ENCODE results near the gene IMP3. TPM values are rescaled to one million over a fixed set of nuclear protein-coding genes. Genes with fewer than 3 reads are reported as not detected.
"Not testable (repeated sequence)": the region's sequence is repeated elsewhere in the genome, so short reads cannot be mapped to it uniquely, and the experiment has no call there.

The IMP3 gene
- total RNA-seq, 1 donor from 2014 or later = 100 TPM

DNA sequence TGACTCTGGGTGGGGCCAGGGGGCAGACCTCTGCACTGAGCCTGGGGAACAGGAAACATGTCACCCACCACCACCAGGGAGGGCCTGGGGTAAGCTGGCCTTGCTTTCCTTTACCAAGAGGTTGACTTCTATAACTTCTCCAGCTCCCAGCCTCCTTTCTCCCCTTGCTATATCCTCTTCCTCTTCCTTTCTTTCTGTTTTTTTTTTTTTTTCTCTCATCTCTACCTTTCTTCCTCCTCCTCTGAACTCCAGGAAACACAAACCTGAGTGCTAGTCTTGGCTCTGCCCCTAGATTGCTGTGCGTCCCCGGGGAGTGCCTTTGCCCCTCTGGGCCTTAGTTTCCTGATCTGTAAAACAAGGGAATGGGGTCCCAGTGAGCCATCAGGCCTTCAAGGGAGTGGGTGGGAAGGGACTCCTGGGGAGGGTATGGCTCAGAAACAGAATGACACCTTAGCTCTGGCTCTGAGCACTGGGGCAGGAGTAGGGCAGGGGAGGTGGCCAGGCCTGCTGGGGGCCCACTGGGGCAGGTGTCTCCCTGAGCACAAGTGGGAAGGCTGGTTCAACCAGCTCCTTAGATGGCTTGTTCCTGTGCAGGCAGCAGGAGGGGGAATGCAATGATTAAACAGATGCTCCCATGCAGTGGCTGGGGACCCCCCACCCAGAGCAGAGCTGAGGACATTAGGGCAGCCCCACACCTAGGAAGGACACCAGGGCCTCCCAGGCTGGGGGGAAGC, 12.0 kb upstream of the IMP3 start:
- DNase-seq (ENCODE audit: extremely low read depth, low read depth, low spot score) = no peak

DNA sequence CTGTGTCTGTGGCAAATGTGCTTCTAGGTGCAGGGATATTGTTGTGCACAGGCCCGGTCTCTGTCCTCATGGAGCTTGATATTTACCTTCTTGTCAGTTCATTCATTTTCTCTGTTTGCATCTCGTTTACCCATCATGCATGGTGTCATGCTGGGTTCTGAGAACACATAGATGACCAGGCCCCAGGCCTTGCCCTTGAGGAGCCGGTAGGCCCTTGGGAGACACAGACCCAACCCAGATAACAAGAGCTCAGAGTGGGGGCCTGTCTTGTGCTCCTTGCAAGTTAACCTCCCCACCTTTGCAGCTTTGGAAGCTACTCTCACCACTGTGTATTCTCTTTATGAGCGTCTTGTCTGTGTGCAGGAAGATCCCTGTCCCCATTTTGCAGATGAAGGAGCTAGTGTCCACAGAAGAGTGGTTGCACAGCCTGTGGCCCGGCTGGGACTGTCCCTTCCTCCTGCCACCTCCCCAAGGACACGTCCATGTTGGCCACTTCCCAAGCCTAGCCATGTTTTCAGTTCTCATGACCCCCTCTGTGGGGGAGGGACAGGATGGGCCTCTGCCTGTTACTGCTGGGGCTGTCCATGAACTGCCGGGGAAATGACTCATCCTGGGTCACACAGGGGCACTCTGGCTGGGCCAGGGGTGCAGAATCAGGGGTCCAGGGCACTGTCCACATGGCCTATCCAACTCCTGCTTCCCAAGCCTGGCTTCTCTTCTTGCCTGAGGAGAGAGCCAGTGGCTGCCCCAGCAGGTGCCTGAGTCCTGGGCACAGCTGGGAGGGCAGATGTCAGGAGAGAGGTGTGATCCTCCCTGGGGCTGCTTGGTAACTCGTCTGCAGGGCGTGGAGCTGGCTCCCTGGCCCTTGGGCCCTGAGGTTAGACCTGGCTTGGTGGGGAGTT, 11.1 kb upstream of the IMP3 start:
- DNase-seq (ENCODE audit: extremely low read depth, low read depth, low spot score) = no peak

DNA sequence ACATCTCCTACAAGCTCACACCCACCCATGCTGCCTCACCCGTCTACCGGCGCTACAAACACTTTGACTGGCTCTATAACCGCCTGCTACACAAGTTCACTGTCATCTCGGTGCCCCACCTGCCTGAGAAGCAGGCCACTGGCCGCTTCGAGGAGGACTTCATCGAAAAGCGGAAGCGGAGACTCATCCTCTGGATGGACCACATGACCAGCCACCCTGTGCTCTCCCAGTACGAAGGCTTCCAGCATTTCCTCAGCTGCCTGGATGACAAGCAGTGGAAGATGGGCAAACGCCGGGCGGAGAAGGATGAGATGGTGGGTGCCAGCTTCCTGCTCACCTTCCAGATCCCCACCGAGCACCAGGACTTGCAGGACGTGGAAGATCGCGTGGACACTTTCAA, 9.8 kb upstream of the IMP3 start:
- DNase-seq (ENCODE audit: extremely low read depth, low read depth, low spot score) = no peak

DNA sequence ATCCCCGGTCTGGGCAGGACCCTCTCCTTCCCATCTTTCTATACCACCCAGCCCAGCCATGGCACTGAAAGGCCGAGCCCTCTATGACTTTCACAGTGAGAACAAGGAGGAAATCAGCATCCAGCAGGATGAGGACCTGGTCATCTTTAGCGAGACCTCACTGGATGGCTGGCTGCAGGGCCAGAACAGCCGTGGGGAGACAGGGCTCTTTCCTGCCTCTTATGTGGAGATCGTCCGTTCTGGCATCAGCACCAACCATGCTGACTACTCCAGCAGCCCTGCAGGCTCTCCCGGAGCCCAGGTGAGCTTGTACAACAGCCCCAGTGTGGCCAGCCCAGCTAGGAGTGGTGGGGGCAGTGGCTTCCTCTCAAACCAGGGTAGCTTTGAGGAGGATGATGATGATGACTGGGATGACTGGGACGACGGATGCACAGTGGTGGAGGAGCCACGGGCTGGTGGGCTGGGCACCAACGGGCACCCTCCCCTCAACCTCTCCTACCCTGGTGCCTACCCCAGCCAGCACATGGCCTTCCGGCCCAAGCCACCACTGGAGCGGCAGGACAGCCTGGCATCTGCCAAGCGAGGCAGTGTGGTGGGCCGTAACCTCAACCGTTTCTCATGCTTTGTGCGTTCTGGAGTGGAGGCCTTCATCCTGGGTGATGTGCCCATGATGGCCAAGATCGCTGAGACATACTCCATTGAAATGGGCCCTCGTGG, 9.2 kb upstream of the IMP3 start:
- no peak for DNase-seq (ENCODE audit: extremely low read depth, low read depth, low spot score)

DNA sequence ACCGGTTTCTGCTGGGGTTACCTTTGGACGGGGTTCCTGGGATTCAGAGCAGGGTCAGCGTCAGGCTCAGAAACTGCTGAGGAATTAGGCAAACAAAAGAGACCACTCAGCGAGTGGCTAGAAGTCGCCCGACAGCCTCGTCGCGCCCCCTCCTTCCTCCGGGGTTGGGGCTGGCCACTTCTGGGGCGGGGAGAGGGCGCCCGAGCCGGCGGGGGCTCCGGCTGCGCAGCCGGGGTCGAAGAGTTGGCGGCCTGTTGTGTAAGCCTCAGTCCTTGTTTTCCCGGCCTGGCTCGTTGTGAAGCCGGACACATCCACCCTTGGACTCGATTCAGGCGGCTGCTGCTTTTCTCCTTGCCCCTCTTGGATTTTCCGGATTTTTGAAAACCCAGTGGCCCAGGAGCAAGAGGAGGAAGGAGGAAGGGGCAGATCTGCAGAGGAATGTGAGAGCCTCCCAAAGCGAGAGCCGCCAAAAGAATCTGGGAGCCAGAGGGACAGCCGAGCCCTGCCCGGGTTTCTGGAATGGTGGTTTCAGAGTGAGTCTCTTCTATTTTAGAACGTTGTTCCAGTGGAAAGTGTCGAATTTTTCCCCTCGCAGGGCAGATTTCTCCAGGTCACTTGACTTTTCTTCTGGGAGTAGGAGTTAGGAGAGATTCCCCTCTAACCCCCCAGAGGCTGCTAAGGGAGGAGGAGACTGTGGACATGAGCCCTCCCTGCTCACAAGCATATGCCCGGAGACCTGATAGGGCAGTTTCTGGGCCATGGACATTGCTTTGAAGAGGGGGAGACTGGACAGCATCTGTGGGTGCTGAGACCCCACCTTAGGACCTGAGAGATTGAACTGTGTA, 8.4 kb upstream of the IMP3 start:
- DNase-seq (ENCODE audit: extremely low read depth, low read depth, low spot score) = no peak

DNA sequence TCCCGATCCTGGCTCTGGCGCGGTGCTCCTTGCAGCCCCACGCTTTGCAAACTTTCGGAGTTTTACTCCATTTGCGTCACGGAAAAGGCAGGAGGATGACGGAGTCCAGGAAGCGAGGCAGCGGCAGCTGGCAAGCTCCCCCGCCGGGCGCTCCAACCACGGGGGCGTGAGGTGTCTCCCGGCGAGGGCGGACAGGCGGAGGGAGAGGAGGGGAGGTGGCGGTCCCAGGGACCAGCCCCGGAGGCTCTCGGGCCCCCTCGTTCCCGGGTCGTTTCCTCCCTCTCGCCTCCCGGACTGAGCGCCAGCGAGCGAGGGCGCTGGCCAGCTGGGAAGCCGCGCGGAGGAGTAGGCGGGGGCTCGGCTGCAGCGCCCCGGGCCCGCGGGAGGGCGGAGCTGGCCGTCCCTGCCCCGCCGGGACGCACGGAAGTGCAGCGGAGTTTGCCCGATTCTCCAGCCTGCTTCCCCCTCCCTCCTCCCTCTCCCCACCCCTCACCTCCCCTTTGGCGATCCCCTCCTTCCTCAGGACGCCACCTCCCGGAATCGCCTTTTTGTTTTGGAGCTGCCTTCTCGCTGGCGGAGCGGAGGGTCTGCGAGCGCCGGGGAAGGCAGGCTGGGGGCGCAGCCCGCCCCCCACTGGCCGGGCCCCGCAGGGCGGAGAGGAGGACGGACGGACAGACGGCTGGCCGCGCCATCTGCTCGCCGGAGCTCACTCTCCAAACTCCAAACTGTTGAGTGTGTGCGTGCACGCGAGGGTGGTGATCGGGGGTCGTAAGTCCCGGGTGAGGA, 7.5 kb upstream of the IMP3 start, which contains the start of gene SNX33:
Gene SNX33 (plus strand): TSS at position 543 of the 786 bp plus-strand sequence. CDS start 1,191 bp downstream, outside the sequence.
- no peak for DNase-seq (ENCODE audit: extremely low read depth, low read depth, low spot score)

DNA sequence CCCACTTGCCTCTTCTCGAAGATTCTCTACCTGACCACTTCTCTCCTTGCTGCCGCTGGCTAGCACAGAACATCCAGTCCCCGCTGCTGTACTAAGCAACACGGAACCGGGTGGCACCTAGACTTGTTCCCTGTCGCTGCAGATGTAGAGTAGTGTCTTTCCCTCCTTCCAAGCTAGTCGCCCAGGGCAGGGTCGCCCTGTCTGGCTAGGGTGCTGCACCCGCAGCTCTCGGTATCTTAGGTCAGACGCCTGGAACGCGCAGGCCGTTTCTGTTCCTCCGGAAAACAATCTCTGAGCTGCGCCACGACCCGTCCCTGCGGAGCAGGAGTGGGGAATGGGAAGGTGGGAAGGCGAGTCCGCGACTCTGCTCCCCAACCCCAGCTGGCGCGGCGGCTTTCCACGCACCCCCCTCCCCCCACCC, 6.9 kb upstream of the IMP3 start:
- DNase-seq (ENCODE audit: extremely low read depth, low read depth, low spot score) = no peak

DNA sequence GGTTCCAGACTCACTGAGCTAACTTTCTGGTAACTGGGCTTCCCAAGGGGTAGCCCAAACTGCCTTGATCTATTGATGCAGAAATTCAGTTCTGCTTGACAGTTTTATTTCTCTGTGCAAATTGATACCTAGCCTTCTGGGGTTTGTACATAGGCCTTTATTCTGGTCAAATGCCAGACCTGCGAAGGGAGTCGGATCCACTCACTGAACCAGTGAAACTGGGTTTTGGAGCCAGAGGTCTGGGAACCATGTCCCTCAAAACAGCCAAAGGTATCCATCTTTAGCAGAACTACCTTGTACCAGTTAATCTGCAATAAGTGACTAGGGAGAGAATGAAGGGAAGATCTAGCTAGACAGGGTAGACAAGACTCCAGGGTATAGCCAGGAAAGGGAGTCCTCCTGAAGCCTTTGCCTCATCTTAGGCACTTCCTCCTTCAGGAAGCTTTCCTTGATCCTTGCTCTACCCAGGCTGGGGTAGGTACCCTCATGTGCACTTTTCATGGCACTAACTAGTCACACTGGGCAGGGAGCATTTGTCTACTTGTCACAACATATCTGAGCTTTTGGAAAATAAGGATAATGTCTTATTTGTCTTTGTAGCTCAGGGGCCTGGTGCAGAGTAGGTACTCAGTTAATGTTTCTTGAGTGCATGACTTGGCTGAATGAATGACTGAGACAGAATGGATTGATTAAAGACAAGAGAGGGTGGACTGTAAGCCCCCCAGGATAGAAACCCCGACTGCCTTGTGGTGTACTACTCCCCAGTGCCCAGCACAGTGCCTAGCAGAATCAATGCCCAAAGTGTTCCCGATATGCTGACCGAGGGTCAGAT, 6.3 kb upstream of the IMP3 start:
- no peak for DNase-seq (ENCODE audit: extremely low read depth, low read depth, low spot score)

DNA sequence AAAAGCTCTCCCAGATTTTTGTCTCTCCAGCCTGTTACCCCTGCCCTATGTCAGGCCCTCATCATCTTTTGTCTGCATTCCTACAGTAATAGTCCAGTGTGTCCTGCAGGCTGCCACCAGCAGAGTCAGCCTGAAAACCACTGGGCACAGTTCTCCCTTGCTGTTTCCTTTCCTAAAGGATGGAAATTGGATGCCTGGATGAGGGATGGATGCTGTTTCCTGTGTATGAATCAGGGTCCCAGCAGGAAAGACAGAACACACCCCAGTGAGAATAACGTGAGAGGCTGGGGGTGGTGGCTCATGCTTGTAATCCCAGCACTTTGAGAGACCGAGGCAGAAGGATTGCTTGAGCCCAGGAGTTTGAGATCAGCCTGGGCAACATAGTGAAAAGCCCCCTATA, 4.4 kb upstream of the IMP3 start:
- no peak for DNase-seq (ENCODE audit: extremely low read depth, low read depth, low spot score)

DNA sequence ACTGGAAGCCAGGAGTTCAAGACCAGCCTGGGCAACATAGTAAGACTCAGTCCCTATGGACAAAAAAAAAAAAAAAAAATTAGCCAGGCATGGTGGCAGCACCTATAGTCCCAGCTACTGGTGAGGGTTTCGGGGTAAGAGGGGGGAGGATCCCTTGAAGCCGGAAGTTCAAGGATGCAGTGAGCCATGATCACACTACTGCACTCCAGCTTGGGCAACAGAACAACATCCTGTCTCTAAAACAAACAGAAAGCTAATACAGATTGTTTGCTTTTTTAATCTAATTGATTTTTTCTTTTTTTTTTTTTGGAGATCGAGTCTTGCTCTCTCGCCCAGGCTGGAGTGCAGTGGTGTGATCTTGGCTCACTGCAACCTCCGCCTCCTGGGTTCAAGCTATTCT, 1.6 kb upstream of the IMP3 start:
- DNase-seq (ENCODE audit: extremely low read depth, low read depth, low spot score) = no peak

DNA sequence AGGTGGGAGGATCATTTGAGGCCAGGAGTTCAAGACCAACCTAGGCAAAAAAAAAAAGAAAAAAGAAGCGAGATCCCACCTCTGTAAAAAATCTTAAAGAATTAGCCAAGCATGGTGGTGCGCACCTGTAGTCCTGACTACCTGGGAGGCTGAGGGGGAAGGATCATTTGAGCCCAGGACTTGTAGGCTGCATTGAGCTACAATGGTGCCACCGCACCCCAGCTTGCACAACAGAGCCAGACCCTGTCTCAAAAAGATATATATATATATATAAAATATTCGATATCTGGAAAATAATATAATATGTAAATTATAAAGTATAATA, 1.1 kb upstream of the IMP3 start:
- no peak for DNase-seq (ENCODE audit: extremely low read depth, low read depth, low spot score)

DNA sequence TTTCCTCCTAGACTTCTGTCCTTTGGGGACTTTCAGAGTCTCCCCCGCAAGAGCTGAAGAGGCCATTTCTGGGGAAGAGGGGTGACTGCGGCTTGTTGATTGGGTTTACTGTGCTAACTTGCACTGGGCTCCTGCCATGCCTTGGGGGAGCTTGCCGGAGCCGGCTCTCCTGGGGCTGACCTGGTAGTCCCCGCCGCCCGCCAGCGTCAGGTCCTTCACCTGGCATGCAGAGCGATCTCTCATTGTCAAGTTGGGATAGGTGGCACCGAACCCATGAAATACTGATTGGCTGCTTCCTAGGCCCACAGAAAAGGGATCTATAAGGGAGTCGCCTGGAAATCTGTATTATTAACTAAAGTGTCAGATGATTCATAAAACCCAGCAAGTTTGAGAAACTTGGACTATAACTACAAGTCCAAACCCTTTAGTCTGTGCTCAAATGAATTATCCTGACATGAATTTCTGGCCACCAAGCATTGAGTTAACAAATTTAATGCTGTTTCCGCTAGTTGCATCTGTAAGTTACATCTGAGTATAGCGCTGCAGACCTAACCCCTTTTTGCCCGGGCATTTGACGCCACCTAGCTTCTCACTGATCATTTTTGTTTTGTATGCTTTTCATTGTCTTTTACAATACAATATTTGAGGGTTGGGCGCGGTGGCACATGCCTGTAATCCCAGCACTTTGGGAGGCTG, 607 bp upstream of the IMP3 start:
- DNase-seq (ENCODE audit: extremely low read depth, low read depth, low spot score) = no peak

DNA sequence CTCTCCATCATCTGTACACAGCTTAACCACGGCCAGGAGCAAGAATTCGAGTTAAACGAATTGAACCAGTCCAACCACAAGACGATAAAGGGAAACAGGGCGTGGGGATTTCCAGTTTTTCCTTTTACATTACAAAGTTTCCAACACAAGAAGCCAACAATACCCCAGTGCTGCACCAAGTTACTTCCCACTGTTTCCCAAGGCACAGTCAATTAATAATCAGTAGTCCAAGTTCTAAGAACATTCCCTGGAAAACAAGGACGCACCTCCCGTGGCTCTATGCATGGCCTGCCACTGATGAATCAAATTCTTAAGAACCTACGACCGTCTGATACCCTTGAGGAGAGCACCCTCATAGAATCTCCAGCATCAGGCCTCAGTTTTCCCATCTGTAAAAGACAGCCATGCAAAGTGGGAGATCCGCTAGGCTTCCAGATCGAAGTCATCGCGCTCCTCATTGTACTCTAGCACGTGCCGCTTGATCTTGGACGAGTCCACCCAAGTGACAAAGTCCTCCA, 774 bp downstream of the IMP3 start:
- no peak for DNase-seq (ENCODE audit: extremely low read depth, low read depth, low spot score)

DNA sequence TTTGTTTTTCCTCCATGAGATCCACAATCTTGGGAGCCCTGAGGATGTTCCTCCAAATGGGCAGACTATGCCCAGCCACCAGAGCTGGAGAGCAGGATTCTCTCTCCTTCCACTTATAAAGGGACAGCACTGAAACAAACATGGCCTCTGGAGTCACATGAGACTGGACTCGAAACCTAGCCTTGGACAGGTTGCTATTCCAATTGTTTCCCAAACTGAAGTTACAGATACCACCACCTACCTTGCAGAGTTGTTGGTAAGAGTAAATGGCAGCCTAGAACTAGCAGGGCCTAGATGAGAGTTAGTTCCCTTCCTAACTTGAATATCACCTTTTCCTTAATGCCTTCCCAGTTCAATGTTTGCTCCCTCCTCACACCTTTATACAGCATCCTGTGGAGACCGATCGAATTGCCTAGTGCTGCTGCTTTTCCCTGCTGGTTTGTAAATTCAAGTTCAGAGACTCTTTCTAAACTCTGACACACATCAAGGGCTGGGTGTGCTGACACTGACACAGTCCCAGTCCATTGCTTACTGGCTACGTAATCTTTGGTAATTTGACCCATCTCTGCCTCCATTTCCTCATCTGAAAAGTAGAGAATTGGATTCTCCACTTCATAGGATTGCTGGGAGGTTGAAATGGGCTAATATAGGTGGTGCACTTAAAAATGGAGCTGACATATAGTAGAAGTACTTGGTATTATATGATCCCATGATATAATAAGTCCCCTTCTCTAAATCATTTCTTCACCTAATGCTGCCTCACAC, 2.6 kb downstream of the IMP3 start:
- no peak for DNase-seq (ENCODE audit: extremely low read depth, low read depth, low spot score)

DNA sequence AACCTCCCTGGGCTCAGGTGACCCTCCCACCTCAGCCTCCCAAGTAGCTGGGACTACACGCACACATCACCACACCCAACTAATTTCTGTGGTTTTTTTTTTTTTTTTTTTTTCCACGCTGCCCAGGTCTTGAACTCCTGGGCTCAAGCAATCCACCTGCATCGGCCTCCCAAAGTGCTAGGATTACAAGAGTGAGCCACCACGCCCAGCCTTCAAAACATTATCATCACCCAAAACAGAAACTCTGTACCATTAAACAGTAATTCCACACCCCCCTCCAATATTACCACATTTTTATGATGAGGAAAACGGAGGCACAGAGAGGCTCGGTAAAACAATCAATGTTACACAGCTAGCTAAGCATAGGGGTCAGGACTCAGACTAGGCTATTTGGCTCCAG, 4.0 kb downstream of the IMP3 start:
- DNase-seq (ENCODE audit: extremely low read depth, low read depth, low spot score) = no peak

DNA sequence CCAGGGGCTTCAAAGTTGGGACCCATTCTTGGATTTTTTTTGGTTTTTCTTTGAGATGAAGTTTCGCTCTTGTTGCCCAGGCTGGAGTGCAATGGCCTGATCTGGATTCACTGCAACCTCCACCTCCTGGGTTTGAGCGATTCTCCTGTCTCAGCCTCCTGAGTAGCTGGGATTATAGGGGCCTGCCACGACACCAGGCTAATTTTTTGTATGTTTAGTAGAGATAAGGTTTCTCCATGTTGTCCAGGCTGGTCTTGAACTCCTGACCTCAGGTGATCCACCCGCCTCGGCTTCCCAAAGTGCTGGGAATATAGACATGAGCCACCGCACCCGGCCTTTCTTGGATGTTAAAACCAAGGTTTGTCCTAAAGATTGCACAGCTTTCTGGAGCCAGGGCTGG, 6.1 kb downstream of the IMP3 start:
- not testable (repeated sequence) for DNase-seq (ENCODE audit: extremely low read depth, low read depth, low spot score)

DNA sequence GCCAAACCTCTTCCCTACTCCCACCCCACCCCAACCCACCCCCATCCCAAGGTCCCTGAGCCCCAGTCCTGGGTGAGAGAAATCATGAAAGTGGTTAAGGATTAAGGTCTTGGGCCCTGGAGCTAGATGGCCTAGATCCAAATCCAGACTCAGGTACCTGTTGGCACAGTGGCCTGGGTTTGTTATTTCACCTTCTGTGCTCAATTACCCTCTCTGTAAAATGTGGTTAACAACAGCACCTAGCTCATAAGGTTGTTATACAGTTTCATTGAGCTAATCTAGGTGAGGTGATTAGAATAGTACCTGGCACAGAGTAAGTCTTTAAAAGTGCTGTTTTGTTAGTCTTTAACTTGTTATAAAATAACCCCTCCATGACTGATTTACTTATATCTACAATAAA, 8.1 kb downstream of the IMP3 start:
- no peak for DNase-seq (ENCODE audit: extremely low read depth, low read depth, low spot score)
